OCI-LY1 (cell line): ENCODE results near the gene B4GALT2.

Experiments
- EZH2 ChIP-seq: fragments of 200-600 bp; sonication (generic), shearing (Covaris generic); IDR thresholded peaks from 2 replicates; pipeline ENCODE4 v1.8.0; 2017; ENCODE audit warnings: borderline replicate concordance, mixed run types, mild to moderate bottlenecking, antibody characterized with exemption, low read length, moderate library complexity, mixed read lengths
- TF ChIP-seq, protein P1 (sequence below): fragments of 200-600 bp; sonication (generic), shearing (Covaris generic); IDR thresholded peaks from 2 replicates; pipeline ENCODE4 v1.5.1; 2017; ENCODE audit warnings: mild to moderate bottlenecking, antibody characterized with exemption, low read length, moderate library complexity, mixed read lengths

DNA sequence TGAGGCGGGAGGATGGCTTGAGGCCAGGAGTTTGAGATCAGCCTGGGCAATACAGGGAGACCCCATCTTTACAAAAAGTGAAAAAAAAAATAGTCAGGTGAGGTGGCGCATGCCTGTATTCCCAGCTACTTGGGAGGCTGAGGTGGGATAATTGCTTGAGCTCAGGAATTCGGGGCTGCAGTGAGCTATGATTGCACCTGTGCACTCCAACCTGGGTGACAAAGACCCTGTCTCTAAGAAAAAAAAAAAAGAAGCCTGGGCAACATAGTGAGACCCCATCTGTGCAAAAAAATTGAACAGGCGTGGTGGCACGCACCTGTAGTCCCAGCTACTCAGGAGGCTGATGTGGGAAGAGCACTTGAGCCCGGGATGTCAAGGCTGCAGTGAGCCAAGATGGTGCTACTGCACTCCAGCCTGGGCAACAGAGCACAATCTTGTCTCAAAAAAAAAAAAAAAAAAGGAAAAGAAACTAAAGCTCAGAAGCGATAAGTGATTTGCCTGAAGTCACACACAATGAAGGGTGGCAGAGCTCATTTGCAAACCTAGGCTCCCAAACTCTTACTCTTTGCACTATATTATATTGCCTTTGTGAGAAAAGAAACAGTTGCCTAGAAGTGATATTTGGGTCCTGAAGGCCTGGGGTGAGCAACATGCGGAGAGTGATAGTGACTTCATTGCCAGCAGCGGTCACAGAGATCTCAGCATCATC, 14.3 kb downstream of the B4GALT2 start:
- TF ChIP-seq, protein P1, sequence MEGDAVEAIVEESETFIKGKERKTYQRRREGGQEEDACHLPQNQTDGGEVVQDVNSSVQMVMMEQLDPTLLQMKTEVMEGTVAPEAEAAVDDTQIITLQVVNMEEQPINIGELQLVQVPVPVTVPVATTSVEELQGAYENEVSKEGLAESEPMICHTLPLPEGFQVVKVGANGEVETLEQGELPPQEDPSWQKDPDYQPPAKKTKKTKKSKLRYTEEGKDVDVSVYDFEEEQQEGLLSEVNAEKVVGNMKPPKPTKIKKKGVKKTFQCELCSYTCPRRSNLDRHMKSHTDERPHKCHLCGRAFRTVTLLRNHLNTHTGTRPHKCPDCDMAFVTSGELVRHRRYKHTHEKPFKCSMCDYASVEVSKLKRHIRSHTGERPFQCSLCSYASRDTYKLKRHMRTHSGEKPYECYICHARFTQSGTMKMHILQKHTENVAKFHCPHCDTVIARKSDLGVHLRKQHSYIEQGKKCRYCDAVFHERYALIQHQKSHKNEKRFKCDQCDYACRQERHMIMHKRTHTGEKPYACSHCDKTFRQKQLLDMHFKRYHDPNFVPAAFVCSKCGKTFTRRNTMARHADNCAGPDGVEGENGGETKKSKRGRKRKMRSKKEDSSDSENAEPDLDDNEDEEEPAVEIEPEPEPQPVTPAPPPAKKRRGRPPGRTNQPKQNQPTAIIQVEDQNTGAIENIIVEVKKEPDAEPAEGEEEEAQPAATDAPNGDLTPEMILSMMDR: no peak
- no peak for TF ChIP-seq EZH2
